Naive thymus-derived CD4-positive, alpha-beta T cell (primary cell): Measurements from ENCODE around the gene DDX39A. TPM values are rescaled to one million over a fixed set of nuclear protein-coding genes. Genes with fewer than 3 reads are reported as not detected.
"Not testable (repeated sequence)": the region's sequence is repeated elsewhere in the genome, so short reads cannot be mapped to it uniquely, and the experiment has no call there.

Experiments used
- ATAC-seq: fragments of 150-1000 bp; cut with Tn5 transposase; 2 replicates; pipeline ENCODE4 v1.10.0; 2021; ENCODE audit warnings: mild to moderate bottlenecking, moderate library complexity
- CTCF ChIA-PET: fragments of 350-600 bp; sonication (Branson Sonifier 250); formaldehyde crosslinking; loops from one replicate; lab custom pipeline; 2021; ENCODE audit warnings: antibody characterized with exemption; lab: Charles Lee
- POLR2A ChIA-PET: fragments of 350-600 bp; sonication (Branson Sonifier 250); formaldehyde crosslinking; loops from one replicate; lab custom pipeline; 2021; ENCODE audit warnings: antibody characterized with exemption, inconsistent platforms; lab: Charles Lee
- DNase-seq, 9 donors: peaks; one replicate each; pipeline versions ENCODE4 v3.0.0 to v3.0.0-alpha.2; 2020 to 2022; ENCODE audit warnings: mixed read lengths in 1 of 9
- H3K27ac ChIP-seq: one replicate; pipeline ENCODE4 v1.7.0; 2013; ENCODE audit warnings: mild to moderate bottlenecking, low read depth, low read length, moderate library complexity
- H3K27me3 ChIP-seq, 2 donors: one replicate each; pipeline ENCODE4 v1.7.0; 2013; ENCODE audit warnings: low read length in 2 of 2, mild to moderate bottlenecking in 2 of 2, moderate library complexity in 2 of 2; ENCODE audit not compliant: control insufficient read depth in 2 of 2, insufficient read depth in 2 of 2
- H3K36me3 ChIP-seq, 3 experiments: 1 replicate in 2 of 3; 2 replicates in 1 of 3; pipeline ENCODE4 v1.7.0; 2013; ENCODE audit warnings: low read length in 3 of 3, mild to moderate bottlenecking in 3 of 3, moderate library complexity in 1 of 3; ENCODE audit not compliant: insufficient read depth in 3 of 3, control insufficient read depth in 2 of 3
- H3K4me1 ChIP-seq, 2 donors: one replicate each; pipeline ENCODE4 v1.7.0; 2013; ENCODE audit warnings: low read length in 2 of 2, mild to moderate bottlenecking in 2 of 2, moderate library complexity in 1 of 2; ENCODE audit not compliant: control insufficient read depth in 2 of 2, insufficient read depth in 2 of 2
- H3K4me3 ChIP-seq: 2 replicates; pipeline ENCODE4 v1.7.0; 2013; ENCODE audit warnings: mild to moderate bottlenecking, low read length
- H3K9me3 ChIP-seq, 3 experiments: 1 replicate in 2 of 3; 2 replicates in 1 of 3; pipeline ENCODE4 v1.7.0; 2013; ENCODE audit warnings: low read length in 3 of 3; ENCODE audit not compliant: control insufficient read depth in 2 of 3
- H3K27ac Mint-ChIP-seq, 9 donors: one replicate each; pipeline ENCODE4 v1.8.0; 2020 to 2022; ENCODE audit warnings: mixed read lengths in 9 of 9, mild to moderate bottlenecking in 8 of 9, moderate library complexity in 5 of 9, inconsistent platforms in 2 of 9
- H3K27me3 Mint-ChIP-seq, 5 donors: one replicate each; pipeline ENCODE4 v1.8.0; 2021 to 2022; ENCODE audit warnings: mixed read lengths in 5 of 5, mild to moderate bottlenecking in 1 of 5
- H3K36me3 Mint-ChIP-seq, 5 donors: one replicate each; pipeline ENCODE4 v1.8.0; 2020 to 2022; ENCODE audit warnings: mixed read lengths in 5 of 5, mild to moderate bottlenecking in 3 of 5, inconsistent platforms in 1 of 5
- H3K4me1 Mint-ChIP-seq, 7 donors: one replicate each; pipeline ENCODE4 v1.8.0; 2020 to 2022; ENCODE audit warnings: mixed read lengths in 7 of 7, mild to moderate bottlenecking in 3 of 7, inconsistent platforms in 1 of 7
- H3K4me3 Mint-ChIP-seq, 10 donors: one replicate each; pipeline ENCODE4 v1.8.0; 2020 to 2022; ENCODE audit warnings: mild to moderate bottlenecking in 10 of 10, mixed read lengths in 10 of 10, moderate library complexity in 6 of 10, inconsistent platforms in 2 of 10
- H3K9me3 Mint-ChIP-seq, 11 donors: one replicate each; pipeline ENCODE4 v1.8.0; 2020 to 2022; ENCODE audit warnings: mixed read lengths in 11 of 11, mild to moderate bottlenecking in 4 of 11, inconsistent platforms in 1 of 11, moderate library complexity in 1 of 11
- intact Hi-C, 2 donors: fragments of 100-400 bp; cut with micrococcal nuclease; formaldehyde crosslinking; loops; one replicate each; pipeline ENCODE4 v1.15.1; 2023
- polyA plus RNA-seq, 2 donors: library from polyadenylated mRNA; unstranded; fragments of 300-500 nt; fragmentation: Illumina TruSeq; gene quantifications; one replicate each; pipeline ENCODE4 v1.2.3, GENCODE V29; 2021
- total RNA-seq, 6 experiments: library from RNA in 5 of 6; stranded (reverse) in 5 of 6; gene quantifications; 1 replicate in 5 of 6; 2 replicates in 1 of 6; pipeline ENCODE4 v1.2.3 and lab custom pipeline; 2021 to 2026

Gene DDX39A
- total and polyA plus RNA-seq, 7 experiments from 2014 or later, result 98.6 to 288 (median 144) TPM

DNA sequence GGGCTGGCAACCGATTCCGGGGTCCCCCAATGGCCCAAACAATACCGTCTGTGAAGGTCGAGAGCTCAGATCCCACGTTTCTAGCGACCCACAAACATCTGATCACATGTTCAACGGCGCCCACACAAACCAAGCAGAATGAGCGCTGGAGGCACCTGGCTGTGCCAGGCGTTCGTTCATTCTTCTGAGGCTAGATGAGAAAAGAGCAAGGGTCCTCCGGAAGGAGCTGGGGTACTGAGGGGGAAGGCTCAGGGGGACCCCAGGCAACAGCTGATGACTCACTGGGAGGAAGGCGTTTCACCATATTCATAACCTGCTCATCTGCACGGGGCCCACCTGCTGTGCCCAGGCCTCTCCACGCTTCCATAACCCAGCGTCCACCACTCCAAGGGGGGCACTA is 22.0 kb downstream of the DDX39A start:
- H3K4me3 ChIP-seq, DNase-seq, H3K4me1 ChIP-seq, H3K9me3 Mint-ChIP-seq, H3K27me3 ChIP-seq, H3K9me3 ChIP-seq, CTCF ChIA-PET, ATAC-seq, H3K4me3 Mint-ChIP-seq, H3K27me3 Mint-ChIP-seq, intact Hi-C loops, H3K27ac ChIP-seq: not testable (repeated sequence)
- H3K36me3 Mint-ChIP-seq, result peaks cover 0 to 41% (median 9%) of the 10 kb centered on the region in 5 donors
- H3K27ac Mint-ChIP-seq, result peak overlapping the region in 2 of 9 donors; percentile 31 to 86
- H3K36me3 ChIP-seq, result peaks cover 24 to 86% (median 39%) of the 10 kb centered on the region in 3 experiments
- peaks cover 0 to 12% (median 4%) of the 10 kb centered on the region in 7 donors for H3K4me1 Mint-ChIP-seq
- POLR2A ChIA-PET, result interaction anchor here (0.7 to 1.5 kb wide), 2 partner anchors 16 to 50 kb away, joined by 4 read pairs; no protein-coding TSS in a partner anchor

DNA sequence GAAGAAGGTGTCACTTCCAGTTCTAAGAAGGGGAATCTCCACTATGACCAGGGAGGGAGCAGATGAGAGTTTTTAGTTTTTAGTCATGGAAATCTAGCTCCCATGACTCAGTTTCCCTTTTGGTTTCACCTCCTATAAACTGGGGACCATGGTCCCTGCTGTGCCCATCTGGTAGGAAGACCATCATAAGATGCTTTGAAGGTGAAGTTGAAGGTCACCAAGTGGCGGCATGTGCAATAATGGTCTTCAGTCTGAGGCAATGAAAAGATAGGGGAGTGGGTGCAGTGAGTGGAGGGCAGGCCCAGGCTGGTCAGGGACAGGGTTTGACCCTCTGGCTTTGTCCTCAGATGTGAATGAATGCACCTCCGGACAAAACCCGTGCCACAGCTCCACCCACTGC is 22.4 kb downstream of the DDX39A start:
- H3K27ac ChIP-seq, H3K4me3 Mint-ChIP-seq, H3K27me3 ChIP-seq, H3K9me3 ChIP-seq, DNase-seq, H3K9me3 Mint-ChIP-seq, ATAC-seq, H3K27me3 Mint-ChIP-seq, H3K4me3 ChIP-seq, CTCF ChIA-PET, H3K4me1 ChIP-seq, intact Hi-C loops: not testable (repeated sequence)
- peaks cover 21 to 85% (median 40%) of the 10 kb centered on the region in 3 experiments for H3K36me3 ChIP-seq
- POLR2A ChIA-PET, result interaction anchor here (1.5 kb wide), 1 partner anchor 50 kb away, joined by 4 read pairs; no protein-coding TSS in a partner anchor
- Mint-ChIP-seq H3K27ac (peak overlapping the region in 2 of 9 donors; percentile 31 to 86), H3K36me3 (peaks cover 0 to 41% (median 9%) of the 10 kb centered on the region in 5 donors), H3K4me1 (peaks cover 0 to 12% (median 4%) of the 10 kb centered on the region in 7 donors)

GRCh38 chr19:14395710-14396336 is 23.3 kb downstream of the DDX39A start:
- no peaks in the 10 kb centered on the region for H3K27me3 ChIP-seq
- H3K4me1 ChIP-seq, result no peaks in the 10 kb centered on the region
- Mint-ChIP-seq H3K4me3 (no peak overlapping the region), H3K27ac (peak overlapping the region in 4 of 9 donors; percentile 17 to 62 (median 27)), H3K4me1 (peaks cover 0 to 12% (median 2%) of the 10 kb centered on the region in 7 donors), H3K27me3 (no peaks in the 10 kb centered on the region), H3K36me3 (peaks cover 4 to 40% (median 7%) of the 10 kb centered on the region in 5 donors), H3K9me3 (no peaks in the 10 kb centered on the region)
- no peaks in the 10 kb centered on the region for H3K9me3 ChIP-seq
- DNase-seq (no peak), ATAC-seq (peak; percentile 15)
- CTCF ChIA-PET, result no interaction called here
- H3K36me3 ChIP-seq, result peaks cover 24 to 85% (median 42%) of the 10 kb centered on the region in 3 experiments
- H3K27ac ChIP-seq, result no peak overlapping the region
- intact Hi-C loops, result no loop called here
- POLR2A ChIA-PET, result interaction anchor here (0.5 to 2.6 kb wide), 3 partner anchors 12 to 49 kb away, joined by 3 to 6 read pairs (median 4); no protein-coding TSS in a partner anchor
- H3K4me3 ChIP-seq, result no peak overlapping the region

DNA sequence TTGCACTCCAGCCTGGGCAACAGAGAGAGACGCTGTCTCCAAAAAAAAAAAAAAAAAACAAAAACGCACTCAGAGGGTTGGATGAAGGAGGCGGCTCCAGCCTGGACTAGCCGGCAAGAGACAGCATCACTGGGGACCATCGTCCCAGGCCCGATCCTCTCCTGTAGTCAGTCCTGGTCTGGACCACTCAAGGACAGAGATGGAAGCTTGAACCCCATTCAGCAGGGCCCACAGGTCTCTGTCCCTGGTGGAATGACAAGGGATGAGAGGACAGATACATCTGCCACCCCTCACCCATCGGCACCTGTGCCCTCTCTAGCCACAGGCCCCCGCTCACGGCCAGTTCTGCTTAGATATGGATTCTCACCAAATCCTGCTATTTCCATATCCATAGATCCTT is 23.9 kb downstream of the DDX39A start:
- Mint-ChIP-seq H3K9me3 (no peaks in the 10 kb centered on the region), H3K27me3 (no peaks in the 10 kb centered on the region), H3K4me3 (no peak overlapping the region), H3K36me3 (peaks cover 4 to 44% (median 10%) of the 10 kb centered on the region in 5 donors), H3K27ac (peak overlapping the region in 5 of 9 donors; percentile 17 to 62 (median 45)), H3K4me1 (peaks cover 0 to 12% (median 4%) of the 10 kb centered on the region in 7 donors)
- Histone ChIP-seq H3K9me3 (no peaks in the 10 kb centered on the region), H3K4me3 (no peak overlapping the region), H3K27ac (no peak overlapping the region), H3K27me3 (no peaks in the 10 kb centered on the region), H3K36me3 (peaks cover 28 to 85% (median 45%) of the 10 kb centered on the region in 3 experiments), H3K4me1 (no peaks in the 10 kb centered on the region)
- CTCF ChIA-PET, result no interaction called here
- POLR2A ChIA-PET, result interaction anchor here (0.5 to 2.6 kb wide), 2 partner anchors 11 to 28 kb away, joined by 3 to 6 read pairs; no protein-coding TSS in a partner anchor
- ATAC-seq (peak; percentile 8), DNase-seq (no peak)
- intact Hi-C loops, result no loop called here

- CTCF ChIA-PET, result interaction anchor here (0.6 to 1.6 kb wide), 2 partner anchors 76 to 258 kb away, joined by 3 read pairs; partner anchors contain the start of gene ASF1B
- peak overlapping the region in 5 of 9 donors; percentile 17 to 57 (median 26) for H3K27ac Mint-ChIP-seq
- H3K4me3 Mint-ChIP-seq, result no peak overlapping the region
- no peak overlapping the region for H3K27ac ChIP-seq
- POLR2A ChIA-PET, result interaction anchor here (0.7 to 2.6 kb wide), 2 partner anchors 10 to 11 kb away, joined by 3 to 6 read pairs; no protein-coding TSS in a partner anchor
- intact Hi-C loops, result no loop called here
- peaks cover 26 to 84% (median 45%) of the 10 kb centered on the region in 3 experiments for H3K36me3 ChIP-seq
- H3K36me3 Mint-ChIP-seq, result peaks cover 4 to 44% (median 10%) of the 10 kb centered on the region in 5 donors
- peaks cover 0 to 12% (median 4%) of the 10 kb centered on the region in 7 donors for H3K4me1 Mint-ChIP-seq
- no peaks in the 10 kb centered on the region for H3K4me1 ChIP-seq
- H3K27me3 ChIP-seq, result no peaks in the 10 kb centered on the region
- no peak for DNase-seq
- no peaks in the 10 kb centered on the region for H3K9me3 Mint-ChIP-seq
- no peaks in the 10 kb centered on the region for H3K27me3 Mint-ChIP-seq
- ATAC-seq, result peak; percentile 10
- H3K9me3 ChIP-seq, result no peaks in the 10 kb centered on the region
- H3K4me3 ChIP-seq, result no peak overlapping the region
Measured at GRCh38 chr19:14394167-14394566, 25.0 kb downstream of the DDX39A start.

GRCh38 chr19:14393329-14393728 is 25.8 kb downstream of the DDX39A start:
- H3K4me3 Mint-ChIP-seq, result no peak overlapping the region
- no peak for DNase-seq
- Histone ChIP-seq H3K27ac (no peak overlapping the region), H3K36me3 (peaks cover 25 to 80% (median 43%) of the 10 kb centered on the region in 3 experiments), H3K4me3 (no peak overlapping the region), H3K9me3 (no peaks in the 10 kb centered on the region), H3K4me1 (no peaks in the 10 kb centered on the region), H3K27me3 (no peaks in the 10 kb centered on the region)
- ChIA-PET CTCF (interaction anchor here (1.0 to 1.6 kb wide), 2 partner anchors 11 to 257 kb away, joined by 3 to 4 read pairs; partner anchors contain the start of gene ASF1B), POLR2A (interaction anchor here (0.9 to 1.1 kb wide), 2 partner anchors 10 to 11 kb away, joined by 3 to 4 read pairs; no protein-coding TSS in a partner anchor)
- peaks cover 0 to 15% (median 9%) of the 10 kb centered on the region in 7 donors for H3K4me1 Mint-ChIP-seq
- peak overlapping the region in 6 of 9 donors; percentile 10 to 65 (median 51) for H3K27ac Mint-ChIP-seq
- H3K36me3 Mint-ChIP-seq, result peaks cover 5 to 46% (median 10%) of the 10 kb centered on the region in 5 donors
- intact Hi-C loops, result no loop called here
- no peak for ATAC-seq
- H3K9me3 Mint-ChIP-seq, result no peaks in the 10 kb centered on the region
- H3K27me3 Mint-ChIP-seq, result no peaks in the 10 kb centered on the region
